AML-193 (cell line): ENCODE data around the gene STIM2.

Source experiments
- DNase-seq, 2 experiments: peaks; one replicate each; lab custom pipeline; 2025; lab: John Stamatoyannopoulos, UW

STIM2 gene

DNA sequence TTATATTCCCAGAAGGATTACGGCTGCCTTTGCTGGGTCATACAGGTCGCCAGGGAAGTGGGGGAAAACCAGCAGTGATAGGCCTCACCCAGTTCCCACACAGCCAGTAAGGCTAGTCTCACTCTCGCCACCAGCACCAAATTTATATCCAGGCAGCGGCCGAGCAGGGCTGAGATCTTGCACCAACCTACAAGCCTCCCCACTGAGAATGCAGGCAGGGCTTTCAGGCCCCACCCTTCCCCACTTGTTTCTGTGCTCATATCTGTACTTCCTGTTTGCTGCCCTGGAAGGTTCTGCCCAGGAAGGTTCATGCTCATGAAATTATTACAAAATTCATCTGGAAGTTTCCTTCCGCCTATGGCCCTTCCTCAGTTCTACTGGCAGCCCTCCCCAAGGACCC, 179.7 kb downstream of the STIM2 start:
- no peak for DNase-seq

DNA sequence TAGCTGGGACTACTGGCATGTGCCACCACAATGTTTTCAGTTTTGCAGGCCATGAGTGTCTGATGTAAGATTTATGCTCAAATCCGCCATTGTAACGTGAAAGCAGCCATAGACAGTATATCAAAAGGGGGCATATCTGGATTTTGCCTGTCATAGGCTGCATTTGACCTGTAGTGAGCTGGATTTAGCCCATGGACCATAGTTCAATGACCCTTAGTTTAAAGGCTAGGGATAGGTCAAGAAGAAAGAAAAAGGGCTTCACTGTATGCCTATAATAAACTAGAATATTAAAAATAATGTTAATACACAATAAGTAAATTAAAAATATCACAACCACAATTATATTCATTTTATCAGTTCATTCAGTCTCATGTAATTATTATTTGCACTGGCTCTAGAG, 181.8 kb downstream of the STIM2 start:
- DNase-seq = no peak

DNA sequence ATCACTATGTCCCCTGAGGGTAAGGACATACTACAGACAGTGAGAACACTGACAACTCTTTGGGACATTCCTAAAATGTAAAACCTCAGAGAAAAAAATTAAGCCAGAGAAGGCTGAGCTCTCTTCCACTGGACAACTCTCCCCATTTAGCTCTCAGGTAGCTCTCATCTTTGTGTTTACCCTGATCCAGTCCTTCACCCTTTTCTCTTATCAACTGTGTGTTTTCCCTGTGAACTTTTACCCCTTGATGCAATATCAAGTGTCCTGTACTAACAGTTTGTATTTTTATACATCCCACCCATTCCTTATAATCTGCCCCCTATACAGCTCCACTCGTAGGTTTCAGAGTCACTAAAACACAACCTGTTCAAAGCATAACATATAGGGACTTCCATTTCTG, 182.6 kb downstream of the STIM2 start:
- DNase-seq = no peak

DNA sequence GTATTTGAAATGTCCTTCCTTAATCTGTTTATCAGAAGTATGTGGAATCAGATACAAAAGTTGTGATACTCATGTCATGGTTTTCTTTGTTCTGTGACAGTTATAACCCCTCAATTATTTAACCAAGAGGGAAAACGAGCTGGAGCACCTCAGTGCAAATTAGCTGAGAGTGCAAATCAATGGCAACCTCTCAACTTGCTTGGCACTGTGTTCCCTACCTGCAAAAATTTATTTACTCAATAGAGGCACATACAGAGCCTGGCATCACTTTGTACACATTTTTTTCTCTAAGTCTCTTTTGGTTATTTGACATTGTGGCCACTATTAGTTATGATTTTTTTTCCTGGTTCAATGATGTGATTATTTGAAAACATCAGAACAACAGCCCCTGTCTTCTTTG, 186.2 kb downstream of the STIM2 start:
- DNase-seq = no peak

DNA sequence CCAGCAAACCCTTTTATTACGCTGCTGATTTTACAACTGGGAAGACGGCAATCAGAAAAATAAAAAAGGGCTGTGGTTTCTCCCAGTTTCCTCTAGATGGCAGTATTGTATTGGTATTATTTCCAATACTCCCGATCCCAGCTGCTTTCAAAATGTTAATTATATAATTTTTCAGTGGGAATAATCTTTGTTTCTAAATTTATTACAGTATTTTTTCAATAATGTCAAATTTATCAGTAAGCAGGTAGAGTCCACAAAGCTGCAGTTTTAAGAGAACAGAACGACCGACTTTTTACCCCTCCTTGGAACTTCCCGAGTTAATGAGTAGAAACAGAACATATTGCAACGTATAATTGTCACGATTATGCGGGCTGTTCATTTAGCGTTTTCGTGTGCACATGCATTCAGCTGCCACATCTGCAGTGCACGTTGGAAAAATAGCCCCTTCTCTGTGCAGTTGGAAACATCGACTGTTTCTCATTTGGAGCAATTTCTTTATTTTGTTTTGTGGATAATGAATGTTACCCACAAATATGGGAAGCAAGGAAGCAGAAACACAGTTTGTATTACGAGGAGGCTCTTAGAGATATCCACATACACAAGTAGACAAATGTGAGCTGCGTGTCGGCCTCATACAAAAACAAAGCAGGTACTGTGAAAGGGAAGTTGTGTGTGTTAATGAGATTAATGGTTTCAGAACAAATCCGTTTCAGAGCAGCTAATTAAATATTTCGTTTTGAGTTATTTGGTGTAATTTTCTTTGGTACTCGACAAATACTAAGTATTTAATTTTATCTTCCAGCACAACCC, 188.0 kb downstream of the STIM2 start:
- DNase-seq = peak; percentile 42 to 52

DNA sequence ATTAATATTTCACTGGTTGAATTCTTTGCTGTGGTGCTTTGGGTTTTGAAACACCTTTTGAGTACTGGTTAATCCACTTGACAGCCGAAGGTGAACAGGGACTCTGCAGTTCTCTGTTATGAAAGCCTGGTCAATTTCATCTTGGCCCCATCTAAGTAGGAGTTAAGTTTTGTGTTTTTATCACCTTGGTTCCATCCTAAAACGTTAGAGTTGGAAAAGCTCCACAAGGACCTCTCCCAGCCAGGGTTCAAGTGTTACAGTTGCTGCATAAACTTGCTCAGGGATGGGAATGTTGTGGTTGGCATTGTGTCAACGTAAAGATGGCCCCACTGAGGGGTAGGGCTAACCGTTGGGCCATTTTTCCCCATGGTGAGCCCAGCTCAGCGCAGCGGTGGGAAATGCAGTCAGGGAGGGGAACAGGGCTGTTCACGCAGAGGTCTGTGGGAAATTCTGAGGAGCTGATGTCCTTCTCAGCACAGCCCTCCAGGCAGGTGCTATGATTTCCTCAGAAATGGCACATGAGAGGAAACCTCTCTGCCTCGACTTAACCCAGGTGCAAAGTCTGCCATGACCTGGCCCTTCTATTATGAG, 188.7 kb downstream of the STIM2 start:
- no peak for DNase-seq

DNA sequence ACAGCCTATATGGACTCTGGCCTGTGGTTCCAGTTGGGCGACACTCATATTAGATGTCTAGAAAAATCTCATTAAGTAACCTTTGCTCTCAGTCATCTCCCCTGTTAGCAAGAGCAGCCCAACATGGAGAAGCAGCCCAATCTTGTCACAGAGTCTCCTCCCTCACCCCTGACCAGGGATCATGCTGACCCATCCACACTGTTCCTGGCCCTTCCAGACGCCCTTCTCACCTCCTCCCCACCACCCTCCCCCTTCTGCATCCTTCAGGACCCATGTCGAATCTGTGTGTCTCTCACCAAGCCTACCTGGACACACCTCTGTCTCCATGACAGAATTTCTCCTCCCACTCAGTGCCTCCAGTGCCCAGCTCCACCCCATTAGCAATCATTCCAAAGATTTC, 190.1 kb downstream of the STIM2 start:
- no peak for DNase-seq

DNA sequence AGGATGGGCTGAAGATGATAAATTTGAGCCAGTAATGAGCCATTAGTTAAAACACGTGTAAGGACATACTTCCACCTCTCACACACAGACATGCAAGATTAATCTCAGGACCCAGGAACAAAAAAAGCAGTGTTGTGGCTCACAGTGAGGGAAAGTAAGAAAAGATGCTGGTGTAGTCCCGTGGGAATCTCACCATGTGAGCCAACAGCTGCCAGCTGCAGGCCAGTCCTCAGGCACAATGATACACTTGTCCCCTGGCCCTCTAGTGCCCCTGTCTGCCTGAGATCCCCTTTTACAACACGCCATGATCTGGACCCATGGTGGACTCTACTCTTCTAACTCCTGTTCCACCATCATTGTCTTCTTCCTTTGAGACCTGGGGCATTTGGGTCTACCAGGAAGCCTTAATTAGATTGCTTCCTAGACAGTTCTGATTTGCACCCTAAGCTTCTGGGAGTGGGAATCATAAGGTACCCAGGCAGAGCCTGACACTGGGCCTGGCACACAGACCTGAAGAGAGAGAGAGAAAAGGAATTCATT, 194.7 kb downstream of the STIM2 start:
- no peak for DNase-seq

DNA sequence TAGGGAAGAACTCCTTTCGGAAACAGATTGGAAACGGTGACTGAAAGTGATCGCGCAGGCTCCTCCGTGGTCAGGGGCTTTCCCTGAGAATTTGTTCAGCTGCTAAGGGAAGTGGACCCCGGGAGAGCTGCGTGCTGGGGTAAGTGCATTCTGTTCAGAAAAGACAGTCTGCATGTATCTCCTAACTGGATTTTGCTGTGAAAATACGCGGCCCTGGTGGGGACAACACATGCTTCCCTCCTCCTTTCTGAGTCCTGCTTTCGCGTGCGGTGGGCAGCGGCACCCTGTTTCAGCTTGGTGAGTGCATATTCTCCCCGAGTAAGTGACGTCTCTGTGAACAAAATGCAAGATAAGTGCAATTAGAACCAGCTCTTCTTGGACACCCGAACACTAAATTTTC, 195.6 kb downstream of the STIM2 start:
- DNase-seq = no peak

DNA sequence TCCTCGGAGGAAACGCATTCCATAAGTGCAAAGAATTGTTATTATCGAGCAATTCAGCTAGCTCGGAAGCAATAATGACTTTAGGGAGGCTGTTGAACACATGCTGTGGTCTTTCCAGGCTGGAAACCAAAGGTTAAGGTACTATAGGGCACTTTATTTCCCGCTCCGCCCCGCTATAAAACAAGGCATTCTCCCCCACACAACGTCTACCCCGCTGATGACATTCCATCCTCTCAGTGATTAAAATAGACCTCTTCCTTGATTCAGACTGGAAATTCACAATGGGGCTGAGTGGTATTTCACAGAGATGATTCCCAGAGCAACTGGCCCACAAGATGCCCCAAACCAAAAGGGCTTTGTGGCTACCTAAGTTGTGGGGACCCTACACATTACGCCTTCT, 196.4 kb downstream of the STIM2 start:
- no peak for DNase-seq

DNA sequence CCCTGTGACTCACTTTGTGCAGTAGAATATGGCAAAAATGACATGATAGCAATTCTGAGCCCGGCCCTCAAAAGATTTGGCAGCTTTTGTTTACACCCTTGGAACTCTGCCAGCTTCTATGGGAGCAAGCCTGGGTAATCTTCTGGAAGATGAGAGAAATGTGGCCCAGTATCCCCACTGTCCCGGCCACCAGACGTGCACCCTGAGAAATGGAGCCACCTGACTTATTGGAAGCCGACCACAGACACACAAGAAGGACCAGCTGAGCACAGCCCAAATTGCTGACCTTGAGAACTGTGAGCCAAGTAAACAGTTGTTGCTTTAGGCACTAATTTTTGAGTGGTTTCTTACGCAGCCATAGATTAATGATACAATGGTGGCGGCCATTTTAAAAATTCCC, 197.0 kb downstream of the STIM2 start:
- no peak for DNase-seq

DNA sequence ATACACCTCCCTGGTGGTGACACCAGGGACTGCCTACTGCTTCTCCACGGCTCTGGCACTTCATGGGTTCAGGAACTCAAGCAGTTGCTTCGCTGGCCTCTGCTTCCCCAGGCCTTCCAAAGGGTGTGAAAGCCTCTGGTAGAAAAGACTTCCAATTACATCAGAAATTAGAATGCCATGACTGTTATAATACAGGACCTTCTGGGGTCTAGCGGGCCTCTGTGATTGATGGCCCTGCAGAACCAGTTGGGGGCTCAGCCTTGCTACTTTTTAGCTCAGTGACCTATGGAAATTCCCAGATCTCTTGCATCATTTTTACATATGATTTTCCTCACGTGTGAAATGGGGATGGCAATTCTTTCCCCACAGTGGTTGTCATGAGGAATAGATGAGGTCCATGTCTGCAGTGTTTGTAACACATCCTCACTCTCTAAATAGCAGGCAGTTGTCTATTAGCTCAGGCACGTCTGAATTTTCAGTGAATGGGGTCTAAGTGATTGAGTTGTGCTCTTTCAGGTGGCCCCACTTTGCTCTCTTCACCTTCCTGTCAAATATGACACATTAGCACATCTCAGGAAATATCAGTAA, 198.3 kb downstream of the STIM2 start:
- no peak for DNase-seq

DNA sequence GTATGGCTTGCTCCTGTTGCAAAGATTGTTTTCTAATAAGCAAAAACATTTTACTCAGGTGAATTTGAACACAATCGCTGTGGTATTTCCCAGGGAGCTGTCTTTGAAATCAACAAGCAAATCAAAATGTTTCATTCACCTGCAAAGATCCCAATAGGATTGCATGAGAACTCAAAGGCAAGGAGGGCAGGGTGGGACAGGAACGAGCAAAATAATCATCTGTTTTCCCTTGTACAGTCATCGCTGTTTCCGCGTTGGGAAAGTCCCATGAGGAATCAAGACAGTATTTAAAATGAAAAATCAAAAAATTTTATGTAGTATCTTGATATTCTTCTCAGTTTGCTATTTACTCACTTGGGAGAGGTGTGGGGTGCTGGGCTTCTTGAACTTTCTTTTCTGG, 198.8 kb downstream of the STIM2 start:
- DNase-seq = no peak

DNA sequence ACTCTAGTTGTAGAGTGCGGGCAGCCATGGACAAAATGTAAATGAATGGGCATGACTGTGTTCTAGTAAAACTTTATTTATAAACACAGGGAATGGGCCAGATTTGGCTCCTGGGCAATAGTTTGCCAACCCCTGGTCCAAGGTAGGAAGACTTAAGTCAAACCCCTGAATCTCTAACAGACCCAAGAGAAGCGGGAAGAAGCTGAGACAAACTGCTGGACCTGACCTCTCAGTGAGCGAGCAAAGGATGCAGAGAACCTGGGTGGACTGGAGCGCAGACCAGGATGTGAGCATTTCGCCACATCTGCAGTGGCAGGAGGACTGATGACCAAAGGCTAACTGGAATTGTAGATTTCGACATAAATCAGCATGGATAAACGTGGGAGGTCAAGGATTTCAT, 201.6 kb downstream of the STIM2 start:
- DNase-seq = no peak

DNA sequence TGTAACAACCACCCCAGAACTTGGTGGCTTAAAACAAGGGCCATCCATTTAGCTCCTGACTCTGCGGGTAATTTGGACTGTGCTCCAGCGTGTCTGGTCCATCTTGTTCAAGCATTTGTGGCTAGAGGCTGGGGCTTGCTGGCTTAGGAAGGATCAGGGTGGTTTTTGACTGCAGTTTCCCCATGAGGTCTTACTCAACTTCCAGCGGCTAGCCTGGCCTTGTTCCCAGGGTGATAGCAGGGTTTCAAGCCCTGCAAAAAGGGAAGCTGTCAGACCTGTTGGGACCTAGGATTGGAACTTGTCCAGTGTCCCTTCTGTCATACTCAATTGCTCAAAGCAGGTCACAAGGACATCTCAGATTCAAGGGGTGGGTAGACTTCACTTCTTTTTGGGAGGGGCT, 205.9 kb downstream of the STIM2 start:
- DNase-seq = peak; percentile 98

DNA sequence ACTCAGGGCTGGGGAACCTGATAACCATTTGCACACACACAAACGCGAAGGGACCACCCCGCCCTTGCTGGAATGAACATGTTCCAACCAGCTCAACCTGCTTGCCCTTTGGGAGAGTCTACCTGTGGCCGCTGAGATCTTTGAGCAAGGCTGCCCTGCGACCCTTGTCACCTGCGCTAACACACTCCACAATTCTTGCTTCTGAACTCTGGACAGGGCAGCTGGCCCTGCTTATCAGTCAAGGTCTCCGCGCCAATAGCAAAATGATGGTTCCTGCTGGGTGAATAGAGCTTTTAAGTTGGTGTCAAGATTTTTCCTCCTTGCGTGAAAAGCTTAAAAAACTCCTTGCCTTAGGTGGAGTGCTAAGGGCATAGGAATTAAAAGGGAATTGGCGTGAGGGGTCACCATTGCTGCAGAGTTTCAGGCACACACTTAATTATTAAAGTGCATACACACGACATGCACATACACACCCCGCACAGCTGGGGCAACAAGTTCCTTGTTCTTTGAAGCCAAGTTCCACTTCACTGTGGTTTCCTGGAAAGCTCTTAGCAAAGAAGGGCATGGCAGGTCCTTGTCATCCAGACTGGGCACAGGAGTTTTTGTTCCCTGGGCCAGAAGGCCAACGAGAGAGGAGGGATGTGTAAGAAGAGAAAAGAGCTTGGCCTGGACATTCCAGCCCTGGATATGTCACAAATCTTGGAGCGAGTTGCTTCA, 207.7 kb downstream of the STIM2 start:
- peak; percentile 40 to 66 for DNase-seq
